Spleen (tissue), 7 donors: ENCODE results near the gene CDX2.

ENCODE experiments used
- POLR2A ChIP-seq, 3 donors: fragments of 450-650 bp; IDR thresholded peaks; one replicate each; pipeline ENCODE4 v1.5.1; 2017; ENCODE audit warnings: antibody characterized with exemption in 3 of 3, mild to moderate bottlenecking in 1 of 3
- POLR2AphosphoS5 ChIP-seq, 3 donors: sonication (generic); formaldehyde crosslinking; IDR thresholded peaks; one replicate each; pipeline ENCODE4 v1.5.1; 2017; ENCODE audit warnings: antibody characterized with exemption in 3 of 3
- TF ChIP-seq, protein P1 (sequence below), 11 experiments: fragments of 200-600 bp in 7 of 11; fragments of 450-650 bp in 4 of 11; sonication (generic) in 4 of 11; IDR thresholded peaks in 8 of 11; conservative IDR thresholded peaks in 3 of 11; 1 replicate in 7 of 11; 2 replicates in 4 of 11; pipeline versions ENCODE4 v1.4.0 to v1.8.0; 2016 to 2021; ENCODE audit warnings: antibody characterized with exemption in 11 of 11, inconsistent platforms in 4 of 11, mild to moderate bottlenecking in 1 of 11
- donor health status: DM: no; HTN: no; CAD: no; lungs with moderate emphysema.
- donor health status: DM: no; HTN: no; CAD: no.
- donor health status: DM: no; HTN: no; CAD: no.

DNA sequence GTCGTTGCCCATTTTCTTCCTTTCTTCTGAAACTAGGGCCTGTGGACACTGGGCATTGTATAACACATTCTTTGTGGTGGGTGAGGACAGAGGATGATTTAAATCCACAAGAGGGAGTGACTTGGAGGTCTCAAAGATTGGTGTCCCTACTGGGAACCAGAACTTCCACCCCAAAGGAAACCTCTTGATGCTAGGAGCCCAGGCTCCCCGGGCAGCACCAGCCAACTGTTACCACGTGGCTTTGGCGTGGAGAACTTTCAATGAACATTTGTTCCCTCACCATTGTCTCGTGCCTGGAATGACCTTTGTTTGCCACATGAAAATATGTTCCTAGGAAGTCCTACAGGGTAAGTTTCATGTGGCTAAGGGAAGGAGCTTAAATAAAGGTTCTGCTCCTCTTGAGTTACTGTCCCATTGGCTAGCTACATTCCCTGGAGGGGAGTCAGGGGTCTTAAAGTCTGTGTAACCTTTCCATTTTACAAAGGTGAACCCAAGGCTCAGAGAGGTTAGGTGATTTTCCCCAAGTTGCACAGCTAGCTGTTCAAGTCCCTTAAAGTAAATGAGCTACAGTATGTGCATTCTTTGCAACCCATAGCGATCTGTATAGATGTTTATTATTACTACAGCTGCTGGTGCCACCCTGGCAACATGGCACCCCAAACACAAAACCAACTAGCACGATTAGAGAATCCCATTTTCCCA lies 5.0 kb upstream of the CDX2 start:
- TF ChIP-seq, protein P1, sequence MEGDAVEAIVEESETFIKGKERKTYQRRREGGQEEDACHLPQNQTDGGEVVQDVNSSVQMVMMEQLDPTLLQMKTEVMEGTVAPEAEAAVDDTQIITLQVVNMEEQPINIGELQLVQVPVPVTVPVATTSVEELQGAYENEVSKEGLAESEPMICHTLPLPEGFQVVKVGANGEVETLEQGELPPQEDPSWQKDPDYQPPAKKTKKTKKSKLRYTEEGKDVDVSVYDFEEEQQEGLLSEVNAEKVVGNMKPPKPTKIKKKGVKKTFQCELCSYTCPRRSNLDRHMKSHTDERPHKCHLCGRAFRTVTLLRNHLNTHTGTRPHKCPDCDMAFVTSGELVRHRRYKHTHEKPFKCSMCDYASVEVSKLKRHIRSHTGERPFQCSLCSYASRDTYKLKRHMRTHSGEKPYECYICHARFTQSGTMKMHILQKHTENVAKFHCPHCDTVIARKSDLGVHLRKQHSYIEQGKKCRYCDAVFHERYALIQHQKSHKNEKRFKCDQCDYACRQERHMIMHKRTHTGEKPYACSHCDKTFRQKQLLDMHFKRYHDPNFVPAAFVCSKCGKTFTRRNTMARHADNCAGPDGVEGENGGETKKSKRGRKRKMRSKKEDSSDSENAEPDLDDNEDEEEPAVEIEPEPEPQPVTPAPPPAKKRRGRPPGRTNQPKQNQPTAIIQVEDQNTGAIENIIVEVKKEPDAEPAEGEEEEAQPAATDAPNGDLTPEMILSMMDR (IDR thresholded peaks at IDR 0.05 in 8 of 11, conservative IDR thresholded peaks at IDR 0.05 in 3 of 11) = no peak
- TF ChIP-seq POLR2A (IDR thresholded peaks at IDR 0.05) = no peak
- no peak for TF ChIP-seq POLR2AphosphoS5 (IDR thresholded peaks at IDR 0.05)
